ENCODE measurements around the gene IRGQ. TPM values are rescaled to one million over a fixed set of nuclear protein-coding genes. Genes with fewer than 3 reads are reported as not detected.

Gene IRGQ
- total RNA-seq, 1 donor from 2014 or later: 26.1 TPM

- Histone ChIP-seq H3K4me3 (no peak overlapping the region), H3K27me3 (ENCODE audit: low read depth) (no peaks in the 10 kb centered on the region), H3K27ac (replicated peaks) (no peak overlapping the region), H3K9me3 (replicated peaks) (no peaks in the 10 kb centered on the region), H3K36me3 (peaks cover 66% of the 10 kb centered on the region), H3K4me1 (no peaks in the 10 kb centered on the region)
- intact Hi-C loops (cut with micrococcal nuclease): no loop called here
- no peak for TF ChIP-seq CTCF (IDR thresholded peaks at IDR 0.05; ENCODE audit: borderline replicate concordance)
- DNase-seq: no peak
Measured at GRCh38 chr19:43546581-43546980, 49.4 kb downstream of the IRGQ start.

DNA sequence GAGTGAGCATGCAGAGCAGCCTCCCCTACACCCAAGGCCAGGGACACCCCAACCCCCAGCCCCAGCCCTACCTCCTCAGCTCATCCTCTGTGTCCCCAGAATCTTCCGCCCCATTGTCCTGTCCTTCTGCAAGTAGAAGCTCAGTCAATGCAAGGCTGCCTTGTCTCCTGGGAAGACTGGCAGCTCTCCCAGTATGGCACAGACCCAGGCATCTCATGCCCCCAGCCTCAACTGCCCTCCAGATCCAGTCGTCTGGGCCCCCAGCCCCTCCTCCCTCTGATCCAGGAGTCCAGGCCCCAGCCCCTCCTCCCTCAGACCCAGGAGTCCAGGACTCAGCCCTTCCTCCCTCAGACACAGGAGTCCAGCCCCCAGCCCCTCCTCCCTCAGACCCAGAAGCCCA, 50.0 kb downstream of the IRGQ start:
- DNase-seq: no peak
- Histone ChIP-seq H3K27me3 (ENCODE audit: low read depth) (no peaks in the 10 kb centered on the region), H3K36me3 (peaks cover 65% of the 10 kb centered on the region), H3K4me1 (no peaks in the 10 kb centered on the region), H3K9me3 (replicated peaks) (no peaks in the 10 kb centered on the region), H3K27ac (replicated peaks) (no peak overlapping the region), H3K4me3 (no peak overlapping the region)
- intact Hi-C loops (cut with micrococcal nuclease): no loop called here
- TF ChIP-seq CTCF (IDR thresholded peaks at IDR 0.05; ENCODE audit: borderline replicate concordance): no peak

DNA sequence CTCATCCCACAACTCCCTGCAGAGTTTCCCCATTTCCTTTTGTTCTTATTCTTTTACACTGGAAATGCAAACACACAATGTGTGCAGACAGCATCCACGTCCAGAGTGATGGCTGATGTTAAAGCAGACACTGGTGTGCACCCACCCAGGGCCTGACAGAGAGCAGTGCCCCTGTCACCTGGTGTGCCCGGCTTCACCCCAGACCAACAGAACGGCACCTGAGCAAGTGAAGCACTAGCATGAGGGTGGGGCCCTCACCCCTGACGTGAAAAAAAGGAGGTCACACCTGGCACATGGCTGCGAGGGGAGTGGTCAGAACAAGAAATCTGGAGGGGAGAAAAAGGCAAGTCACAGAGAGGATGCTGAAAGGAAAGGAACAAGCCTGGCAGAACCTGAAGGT, 50.7 kb downstream of the IRGQ start:
- no peak for DNase-seq
- H3K27ac ChIP-seq (replicated peaks): no peak overlapping the region
- H3K27me3 ChIP-seq (ENCODE audit: low read depth): no peaks in the 10 kb centered on the region
- peaks cover 66% of the 10 kb centered on the region for H3K36me3 ChIP-seq
- no peak overlapping the region for H3K4me3 ChIP-seq
- no peaks in the 10 kb centered on the region for H3K4me1 ChIP-seq
- intact Hi-C loops (cut with micrococcal nuclease): no loop called here
- TF ChIP-seq CTCF (IDR thresholded peaks at IDR 0.05; ENCODE audit: borderline replicate concordance): no peak
- no peaks in the 10 kb centered on the region for H3K9me3 ChIP-seq (replicated peaks)

DNA sequence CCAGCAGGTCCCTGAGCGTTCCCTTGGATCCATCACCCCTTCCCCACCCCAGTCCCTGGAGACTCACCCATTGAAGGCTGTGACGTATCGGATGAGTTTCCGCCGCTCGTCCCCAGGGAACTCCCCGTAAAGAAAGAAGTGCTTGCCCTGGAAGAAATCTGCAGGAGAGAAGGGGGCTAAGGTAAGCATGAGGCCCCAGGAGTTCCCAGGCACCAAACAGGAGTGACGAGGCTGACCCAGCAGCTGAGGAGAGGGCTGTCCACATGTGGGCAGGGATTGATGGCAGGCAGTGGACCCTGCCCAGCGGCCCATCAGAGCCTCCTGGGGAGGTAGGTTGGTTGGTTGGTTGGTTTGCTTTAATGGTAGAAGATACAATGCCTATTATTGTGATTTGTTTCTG, 51.9 kb downstream of the IRGQ start:
- H3K36me3 ChIP-seq: peaks cover 66% of the 10 kb centered on the region
- peaks cover 6% of the 10 kb centered on the region for H3K9me3 ChIP-seq (replicated peaks)

GRCh38 chr19:43541920-43542650, 53.8 kb downstream of the IRGQ start:
- DNase-seq: no peak
- Histone ChIP-seq H3K36me3 (peaks cover 79% of the 10 kb centered on the region), H3K27me3 (ENCODE audit: low read depth) (no peaks in the 10 kb centered on the region), H3K4me3 (no peak overlapping the region), H3K27ac (replicated peaks) (no peak overlapping the region), H3K9me3 (replicated peaks) (peaks cover 15% of the 10 kb centered on the region), H3K4me1 (no peaks in the 10 kb centered on the region)
- no peak for TF ChIP-seq CTCF (IDR thresholded peaks at IDR 0.05; ENCODE audit: borderline replicate concordance)
- intact Hi-C loops (cut with micrococcal nuclease): no loop called here

More for the DNA sequence above, 51.9 kb downstream of the IRGQ start:
- no peak overlapping the region for H3K4me3 ChIP-seq
- no peaks in the 10 kb centered on the region for H3K27me3 ChIP-seq (ENCODE audit: low read depth)
- no peak overlapping the region for H3K27ac ChIP-seq (replicated peaks)
- H3K4me1 ChIP-seq: no peaks in the 10 kb centered on the region
- DNase-seq: no peak
- intact Hi-C loops (cut with micrococcal nuclease): no loop called here
- TF ChIP-seq CTCF (IDR thresholded peaks at IDR 0.05; ENCODE audit: borderline replicate concordance): no peak
